K562 (cell line): ENCODE results near the gene OXSR1. TPM values are rescaled to one million over a fixed set of nuclear protein-coding genes. Genes with fewer than 3 reads are reported as not detected.

Experiments used
- ATAC-seq: fragments of 200-7000 bp; cut with Tn5 transposase; 3 replicates; pipeline ENCODE4 v1.9.1; 2020; ENCODE audit warnings: moderate library complexity
- BruUV-seq: library from RNA; stranded (reverse); fragments of 400-500 nt; replicated peaks from 2 replicates; lab custom pipeline; 2021; lab: Mats Ljungman, UMichigan
- CTCF ChIA-PET: fragments of 300-600 bp; formaldehyde crosslinking; extraction: SDS; loops from one replicate; lab custom pipeline; 2021; ENCODE audit warnings: low intra/inter-chr PET ratio; lab: Yijun Ruan, JAX
- POLR2A ChIA-PET: fragments of 300-600, 350-650 bp; sonication (Branson Sonifier 250); formaldehyde crosslinking; extraction: SDS; loops from one replicate; lab custom pipeline; 2021; ENCODE audit warnings: antibody characterized with exemption, inconsistent platforms; lab: Yijun Ruan, JAX
- DNase-seq, 4 experiments: peaks; one replicate each; pipeline versions ENCODE4 v3.0.0 to v3.0.0-alpha.2; 2011 to 2018; ENCODE audit warnings: low spot score in 3 of 4, mixed read lengths in 3 of 4; ENCODE audit errors: extremely low read depth in 1 of 4
- FAIRE-seq: peaks from 2 replicates; lab custom pipeline; 2011; peaks lifted over from hg19 to GRCh38; lab: Jason Lieb, UNC
- H2AFZ ChIP-seq: 2 replicates; pipeline ENCODE4 v1.6.0; 2011; ENCODE audit warnings: low read depth, low read length, control low read depth, inconsistent platforms
- H3K27ac ChIP-seq: fragments of 200-600 bp; 3 replicates; pipeline ENCODE4 v1.8.0; 2011; ENCODE audit warnings: low read depth, mild to moderate bottlenecking, control low read depth, inconsistent platforms, low read length, moderate library complexity, mixed read lengths; ENCODE audit errors: extremely low read depth
- H3K27me3 ChIP-seq, 2 experiments: fragments of 300-600 bp in 1 of 2; 2 replicates in 1 of 2; 3 replicates in 1 of 2; pipeline versions ENCODE4 v1.6.0 to v1.8.0; 2011; ENCODE audit warnings: inconsistent platforms in 2 of 2, low read length in 2 of 2, mild to moderate bottlenecking in 1 of 2, mixed read lengths in 1 of 2, moderate library complexity in 1 of 2; ENCODE audit not compliant: control insufficient read depth in 2 of 2, insufficient read depth in 2 of 2
- H3K36me3 ChIP-seq: fragments of 300-600 bp; 3 replicates; pipeline ENCODE4 v1.8.0; 2011; ENCODE audit warnings: mild to moderate bottlenecking, low read length, inconsistent platforms; ENCODE audit not compliant: control insufficient read depth, insufficient read depth
- H3K4me1 ChIP-seq, 2 experiments: fragments of 200-600 bp in 1 of 2; replicated peaks in 1 of 2; 2 replicates in 1 of 2; 3 replicates in 1 of 2; pipeline versions ENCODE4 v1.5.1 to v1.8.0; 2011; ENCODE audit warnings: inconsistent platforms in 2 of 2, low read length in 2 of 2, mild to moderate bottlenecking in 1 of 2, mixed read lengths in 1 of 2, moderate library complexity in 1 of 2; ENCODE audit not compliant: control insufficient read depth in 2 of 2, insufficient read depth in 2 of 2
- H3K4me2 ChIP-seq: 2 replicates; pipeline ENCODE4 v1.6.1; 2011; ENCODE audit warnings: low read length, control low read depth, inconsistent platforms, mixed read lengths; ENCODE audit not compliant: insufficient read depth
- H3K4me3 ChIP-seq: fragments of 200-600 bp; sonication (generic), shearing (Covaris generic); 2 replicates; pipeline ENCODE4 v1.5.1; 2016; ENCODE audit warnings: control low read depth, inconsistent platforms
- H3K79me2 ChIP-seq: fragments of 200-600 bp; 3 replicates; pipeline ENCODE4 v1.8.0; 2011; ENCODE audit warnings: low read length, inconsistent platforms; ENCODE audit not compliant: control insufficient read depth, insufficient read depth
- H3K9ac ChIP-seq, 2 experiments: 2 replicates each; pipeline versions ENCODE4 v1.6.0 to v1.6.1; 2011; ENCODE audit warnings: low read depth in 2 of 2, low read length in 2 of 2, control low read depth in 1 of 2, inconsistent platforms in 1 of 2, mild to moderate bottlenecking in 1 of 2, mixed read lengths in 1 of 2; ENCODE audit not compliant: insufficient read depth in 1 of 2
- H3K9me1 ChIP-seq: one replicate; pipeline ENCODE4 v1.6.0; 2011; ENCODE audit warnings: inconsistent platforms, mild to moderate bottlenecking, low read length, moderate library complexity; ENCODE audit not compliant: control insufficient read depth, insufficient read depth
- H3K9me3 ChIP-seq: replicated peaks from 2 replicates; pipeline ENCODE4 v1.5.1; 2011; ENCODE audit warnings: low read depth, low read length, inconsistent platforms; ENCODE audit not compliant: control insufficient read depth, insufficient read depth
- H4K20me1 ChIP-seq: replicated peaks from 2 replicates; pipeline ENCODE4 v1.6.1; 2011; ENCODE audit warnings: low read length, inconsistent platforms, mixed read lengths; ENCODE audit not compliant: control insufficient read depth, insufficient read depth
- HBP1 ChIP-seq: fragments of 450-650 bp; formaldehyde crosslinking; IDR thresholded peaks from 2 replicates; pipeline ENCODE4 v1.4.0; 2022; ENCODE audit warnings: missing genetic modification characterization
- HNRNPUL1 ChIP-seq: fragments of 200-400 bp; formaldehyde crosslinking; IDR thresholded peaks from 2 replicates; pipeline ENCODE4 v1.6.1; 2017; ENCODE audit warnings: low read length
- PTBP1 ChIP-seq: fragments of 200-400 bp; formaldehyde crosslinking; IDR thresholded peaks from 2 replicates; pipeline ENCODE4 v1.6.1; 2017; ENCODE audit warnings: low read depth, low read length
- WGBS: fragments of 100-300 bp; shearing (Covaris generic); methylation state at CpG from one replicate; pipeline ENCODE4 v1.1.6; 2016; ENCODE audit warnings: low coverage, mixed read lengths; ENCODE audit not compliant: insufficient coverage; ENCODE audit errors: missing lambda C conversion rate; 5-methylcytosine and 5-hydroxymethylcytosine counted together
- in situ Hi-C: fragments of 300-500 bp; cut with MboI; formaldehyde crosslinking; loops from 4 replicates; pipeline ENCODE4 v1.15.0; 2018; ENCODE audit warnings: inconsistent platforms, mixed read lengths
- intact Hi-C: fragments of 100-400 bp; cut with micrococcal nuclease; formaldehyde crosslinking; loops from 2 replicates; pipeline ENCODE4 v1.14.2; 2022
- polyA plus RNA-seq, 8 experiments: library from polyadenylated mRNA; depleted of rRNA in 4 of 8; stranded (reverse) in 5 of 8; unstranded in 3 of 8; fragments of >200 nt; fragmentation: Nextera tagmentation in 2 of 8; fragmentation: Illumina TruSeq in 1 of 8; extraction: Ambion mirVana in 2 of 8; extraction: Trizol in 1 of 8; gene quantifications; 2 replicates each; pipeline versions ENCODE4 v1.2.1 to v1.2.3, GENCODE V29; 2011 to 2014; ENCODE audit warnings: inconsistent platforms in 1 of 8, missing spikeins in 1 of 8
- total RNA-seq, 7 experiments: library from RNA; depleted of rRNA in 6 of 7; stranded (reverse); fragments of >200 nt in 6 of 7; fragmentation: Illumina TruSeq in 2 of 7; extraction: Trizol in 2 of 7; gene quantifications; 2 replicates each; pipeline versions ENCODE4 v1.2.1 to v1.2.3, GENCODE V29; 2011 to 2021; ENCODE audit warnings: low replicate concordance in 1 of 7

Gene OXSR1
- total and polyA plus RNA-seq, 9 of the 15 experiments (the other 6 are each of a cell fraction or from before 2014, with no cell fraction given) = 15.7 to 87.6 (median 48.7) TPM

GRCh38 chr3:38203690-38204089 lies 38.4 kb downstream of the OXSR1 start:
- in situ Hi-C loops = no loop called here
- no peaks in the 10 kb centered on the region; the same call in 1 of the 2 replicates for H4K20me1 ChIP-seq
- H2AFZ ChIP-seq = no peak overlapping the region
- BruUV-seq = no TSS peak
- ATAC-seq (peak; percentile 19; the same call in 1 of the 3 replicates), FAIRE-seq (no peak), DNase-seq (no peak)
- 84% methylated on average over 2 of the region's 2 CpGs for WGBS
- peaks cover 43% of the 10 kb centered on the region for H3K79me2 ChIP-seq
- no peaks in the 10 kb centered on the region for H3K4me1 ChIP-seq
- H3K9me3 ChIP-seq = no peaks in the 10 kb centered on the region
- H3K27ac ChIP-seq = no peak overlapping the region
- TF ChIP-seq HNRNPUL1 = no peak
- TF ChIP-seq PTBP1 = no peak
- no peak for TF ChIP-seq HBP1 (CRISPR knock-in tag)
- intact Hi-C loops = no loop called here
- H3K27me3 ChIP-seq = no peaks in the 10 kb centered on the region
- POLR2A ChIA-PET = interaction anchor here (1.1 to 3.1 kb wide), 3 partner anchors 15 to 38 kb away, joined by 3 to 13 read pairs (median 4); partner anchors contain the start of gene OXSR1
- H3K4me2 ChIP-seq = no peak overlapping the region
- CTCF ChIA-PET = no interaction called here
- no peak overlapping the region for H3K4me3 ChIP-seq
- peak overlapping the region in 1 of 2 experiments; percentile 32; a peak in 1 of 4 replicates for H3K9ac ChIP-seq
- H3K36me3 ChIP-seq = peaks cover 57% of the 10 kb centered on the region
- H3K9me1 ChIP-seq = no peaks in the 10 kb centered on the region
